GM12864 (cell line): ENCODE measurements around the gene NTN1.

Experiments
- DNase-seq: peaks from one replicate; pipeline ENCODE4 v3.0.0-alpha.2; 2011; ENCODE audit warnings: low read depth
- H3K4me3 ChIP-seq: 2 replicates; pipeline ENCODE4 v1.5.1; 2011; ENCODE audit warnings: mild to moderate bottlenecking, low read depth, low read length, control low read depth
- CTCF ChIP-seq: IDR thresholded peaks from 2 replicates; pipeline ENCODE4 v1.5.1; 2011; ENCODE audit warnings: low read depth, mild to moderate bottlenecking, moderate library complexity, low read length, control low read depth, inconsistent platforms; ENCODE audit errors: missing control alignments

Gene NTN1

GRCh38 chr17:9071016-9071415 is 49.7 kb downstream of the NTN1 start:
- H3K4me3 ChIP-seq, result no peak overlapping the region
- TF ChIP-seq CTCF, result no peak
- DNase-seq, result no peak

GRCh38 chr17:9071811-9072498 is 50.6 kb downstream of the NTN1 start:
- H3K4me3 ChIP-seq, result no peak overlapping the region
- TF ChIP-seq CTCF, result no peak
- DNase-seq, result no peak

GRCh38 chr17:9072696-9073339 is 51.5 kb downstream of the NTN1 start:
- H3K4me3 ChIP-seq, result no peak overlapping the region
- no peak for TF ChIP-seq CTCF
- DNase-seq, result no peak

- TF ChIP-seq CTCF, result no peak
- no peak for DNase-seq
- no peak overlapping the region for H3K4me3 ChIP-seq
Observed at GRCh38 chr17:9074131-9074530, 52.8 kb downstream of the NTN1 start.

- H3K4me3 ChIP-seq, result no peak overlapping the region
- no peak for TF ChIP-seq CTCF
- no peak for DNase-seq
Observed at GRCh38 chr17:9079461-9080103, 58.3 kb downstream of the NTN1 start.

GRCh38 chr17:9080296-9080914 is 59.1 kb downstream of the NTN1 start:
- TF ChIP-seq CTCF, result no peak
- no peak for DNase-seq
- no peak overlapping the region for H3K4me3 ChIP-seq
